ENCODE data around the gene SSBP3.

GRCh38 chr1:54326543-54327385 is 79.4 kb downstream of the SSBP3 start:
- TF ChIP-seq CTCF (IDR thresholded peaks at IDR 0.05) (no peak), EP300 (IDR thresholded peaks at IDR 0.05) (no peak)
